GM21576 (cell line): Measurements from ENCODE around the gene NUP88.

Experiments
- ATAC-seq: cut with Tn5 transposase; IDR thresholded peaks from one replicate; pipeline ENCODE4 v1.9.1; 2021; ENCODE audit warnings: mild to moderate bottlenecking, moderate library complexity; ENCODE audit not compliant: unreplicated experiment

The NUP88 gene

DNA sequence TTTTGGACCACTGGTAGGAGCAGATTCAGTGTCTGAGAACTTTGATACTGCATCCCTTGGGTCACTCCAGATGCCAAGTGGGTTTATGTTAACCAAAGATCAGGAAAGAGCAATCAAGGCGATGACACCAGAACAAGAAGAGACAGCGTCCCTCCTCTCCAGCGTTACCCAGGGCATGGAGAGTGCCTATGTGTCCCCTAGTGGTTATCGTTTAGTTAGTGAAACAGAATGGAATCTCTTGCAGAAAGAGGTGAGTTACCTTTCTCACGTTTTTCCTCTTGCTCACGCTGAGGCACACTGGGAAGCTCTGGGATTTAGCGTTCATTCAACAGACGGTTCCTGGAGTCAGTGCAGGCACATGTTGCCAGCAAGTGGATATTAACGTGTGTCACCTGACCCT is 58.0 kb downstream of the NUP88 start:
- no peak for ATAC-seq

DNA sequence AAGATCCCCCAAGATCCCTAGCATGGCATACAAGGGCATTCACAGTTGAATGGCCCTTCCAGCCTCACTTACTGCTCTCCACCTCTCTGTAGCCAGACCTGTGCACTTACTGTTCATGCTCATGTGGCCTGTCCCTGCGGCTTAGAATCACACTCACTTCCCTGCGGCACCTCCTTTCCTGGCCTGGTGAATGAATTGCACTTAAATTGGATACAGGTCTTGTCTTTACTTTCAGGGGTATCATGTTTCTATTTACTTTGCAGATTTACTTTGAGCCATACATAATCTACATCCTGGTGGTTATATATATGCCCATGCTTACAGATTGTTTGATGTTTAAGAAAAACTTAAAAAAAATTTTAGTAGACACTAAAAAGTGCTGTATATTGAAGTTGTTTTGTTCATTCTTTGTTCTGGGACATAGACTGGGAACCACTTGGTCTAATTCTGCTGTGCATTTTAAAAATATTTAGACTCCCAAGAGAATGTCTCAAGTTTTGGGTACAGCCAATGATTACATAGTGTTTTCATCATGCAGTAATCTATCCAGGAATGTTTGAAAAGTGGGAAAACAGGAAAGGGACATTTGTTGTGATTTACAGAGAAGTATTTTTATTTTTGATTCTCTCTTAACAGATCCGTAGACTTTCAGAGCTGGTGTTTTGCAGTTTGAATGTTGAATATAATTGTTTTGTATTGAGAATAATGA is 63.9 kb downstream of the NUP88 start:
- no peak for ATAC-seq

DNA sequence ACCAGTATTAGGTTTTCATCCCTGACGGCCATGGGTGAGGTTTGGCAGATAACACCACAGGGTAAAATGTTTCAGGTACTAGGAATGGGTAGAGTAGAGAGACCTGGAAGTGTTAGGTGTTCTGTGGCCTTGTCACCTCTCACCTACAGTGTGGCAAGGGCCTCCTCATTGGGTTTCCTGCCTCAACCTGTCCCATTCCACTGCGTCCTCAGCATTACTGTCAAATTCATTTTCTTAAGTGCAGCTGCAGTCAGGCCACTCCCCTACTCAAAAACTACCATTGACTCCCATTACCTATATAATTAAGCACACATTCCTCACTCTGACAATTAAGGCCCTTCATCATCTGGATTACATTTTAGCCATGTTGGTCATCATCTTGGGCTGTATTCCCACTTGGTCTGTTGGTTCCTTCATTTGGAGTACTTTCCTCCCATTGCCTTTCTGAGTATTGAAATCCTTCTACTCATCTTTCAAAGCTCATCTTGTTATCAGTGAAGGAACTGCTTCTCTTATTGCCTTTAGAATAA is 64.5 kb downstream of the NUP88 start:
- no peak for ATAC-seq

DNA sequence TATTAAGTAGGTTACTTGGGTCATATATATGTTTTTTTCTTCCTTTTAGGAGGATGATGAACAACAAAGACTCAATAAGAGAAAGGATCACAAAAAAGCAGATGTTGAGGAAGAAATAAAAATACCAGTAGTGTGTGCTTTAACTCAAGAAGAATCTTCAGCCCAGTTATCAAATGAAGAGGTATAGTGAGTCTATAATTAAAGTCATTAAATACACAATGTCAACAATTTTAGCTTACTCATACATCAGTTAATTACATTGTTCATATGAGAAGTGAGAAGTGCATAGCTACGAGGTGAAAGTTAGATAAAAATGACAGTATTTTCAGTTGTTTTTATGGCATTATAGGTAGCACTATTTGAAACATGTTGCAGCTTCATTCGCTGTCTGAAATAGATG is 65.2 kb downstream of the NUP88 start:
- ATAC-seq = no peak

DNA sequence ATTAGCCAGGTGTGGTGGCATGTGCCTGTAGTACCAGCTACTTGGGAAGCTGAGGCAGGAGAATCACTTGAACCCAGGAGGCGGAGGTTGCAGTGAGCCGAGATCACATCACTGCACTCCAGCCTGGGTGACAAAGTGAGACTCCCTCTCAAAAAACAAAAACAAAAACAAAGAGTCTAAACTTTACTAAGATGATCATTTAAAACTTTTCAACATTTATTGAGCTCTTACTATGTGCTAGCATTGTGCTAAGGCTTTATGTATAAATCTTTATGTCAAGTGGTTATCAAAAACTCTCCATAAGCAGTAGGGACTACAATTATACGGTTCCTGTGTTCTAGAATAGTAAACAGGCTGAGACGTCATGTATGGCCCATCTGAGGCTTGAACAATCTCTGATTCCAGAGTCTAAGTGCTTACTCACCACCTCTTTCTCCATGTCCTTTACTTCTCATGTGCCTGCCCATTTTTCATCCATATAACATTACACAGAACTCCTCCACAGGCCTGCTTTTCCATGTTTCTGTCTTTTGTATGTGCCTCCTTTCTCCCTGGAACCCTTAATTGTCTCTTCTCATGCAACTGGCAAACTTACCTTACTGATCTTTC is 66.7 kb downstream of the NUP88 start:
- no peak for ATAC-seq

DNA sequence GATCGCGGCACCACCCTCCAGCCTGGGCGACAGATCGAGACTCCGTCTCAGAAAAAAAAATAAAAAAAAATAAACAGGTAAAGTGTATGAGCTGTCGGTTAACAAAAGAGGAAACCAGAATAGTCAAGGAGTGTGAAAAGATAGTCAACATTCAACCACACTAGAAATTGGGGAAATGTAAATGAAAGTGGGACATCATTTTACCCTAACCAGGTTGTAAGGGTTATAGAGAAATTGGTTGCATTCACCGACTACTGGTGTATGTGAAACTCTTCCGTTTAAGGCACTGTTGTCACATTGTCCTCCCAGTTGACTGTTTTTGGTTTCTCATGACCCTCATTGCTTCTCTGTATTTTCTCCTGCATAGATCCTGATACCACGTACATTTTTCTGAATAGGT is 74.5 kb downstream of the NUP88 start:
- no peak for ATAC-seq
